LNCAP (cell line): Measurements from ENCODE around the gene SPATA6.

Experiments used
- CTCF ChIP-seq: fragments of 450-650 bp; IDR thresholded peaks from 2 replicates; pipeline ENCODE4 v1.5.1; 2017; ENCODE audit warnings: mild to moderate bottlenecking

Gene SPATA6

GRCh38 chr1:48493970-48494769 lies 22.2 kb upstream of the SPATA6 start:
- TF ChIP-seq CTCF: no peak

GRCh38 chr1:48493041-48493440 lies 21.0 kb upstream of the SPATA6 start:
- TF ChIP-seq CTCF: no peak

- no peak for TF ChIP-seq CTCF
Observed at GRCh38 chr1:48492392-48492791, 20.4 kb upstream of the SPATA6 start.

- no peak for TF ChIP-seq CTCF
Observed at GRCh38 chr1:48488721-48489120, 16.7 kb upstream of the SPATA6 start.

DNA sequence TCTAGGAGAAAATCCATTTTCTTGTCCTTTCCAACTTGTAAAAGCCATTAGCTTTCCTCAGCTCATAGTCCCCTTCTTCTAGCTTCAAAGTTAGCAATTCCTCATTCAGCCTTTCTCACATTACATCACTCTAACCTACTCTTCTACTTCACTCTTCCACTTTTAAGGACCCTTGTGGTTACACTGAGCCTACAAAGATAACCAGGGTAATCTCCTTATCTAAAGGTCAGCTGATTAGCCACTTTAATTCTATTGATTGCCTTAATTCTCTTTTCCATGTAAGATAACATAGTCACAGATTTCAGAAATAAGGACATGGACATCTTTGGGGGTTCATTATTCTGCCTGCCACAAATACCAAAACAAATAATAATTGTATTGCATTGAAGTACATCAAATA lies 8.5 kb upstream of the SPATA6 start:
- no peak for TF ChIP-seq CTCF

- TF ChIP-seq CTCF: no peak
Observed at GRCh38 chr1:48472638-48473037, 634 bp upstream of the SPATA6 start.

GRCh38 chr1:48470950-48471690 lies 884 bp downstream of the SPATA6 start:
- no peak for TF ChIP-seq CTCF
